HepG2 (cell line): ENCODE data around the gene TCFL5. TPM values are rescaled to one million over a fixed set of nuclear protein-coding genes. Genes with fewer than 3 reads are reported as not detected.

Experiments
- AGO2 ChIP-seq: fragments of 200-400 bp; formaldehyde crosslinking; optimal IDR thresholded peaks from 2 replicates; pipeline ENCODE3; 2017; ENCODE audit warnings: mild to moderate bottlenecking, low read depth, low read length, moderate library complexity
- CC2D1A ChIP-seq: sonication (generic); formaldehyde crosslinking; IDR thresholded peaks from 2 replicates; pipeline ENCODE4 v1.8.1; 2023; ENCODE audit warnings: mild to moderate bottlenecking, missing genetic modification reagents
- CEBPB ChIP-seq: IDR thresholded peaks from 2 replicates; pipeline ENCODE4 v1.6.1; 2011; ENCODE audit warnings: low read depth, low read length, improper control_type of control experiment, borderline replicate concordance
- HNF4G ChIP-seq, 2 experiments: sonication (generic) in 1 of 2; formaldehyde crosslinking in 1 of 2; IDR thresholded peaks; 2 replicates each; pipeline versions ENCODE4 v1.4.0 to v1.6.1; 2011 to 2020; ENCODE audit warnings: borderline replicate concordance in 2 of 2, low read depth in 2 of 2, mild to moderate bottlenecking in 2 of 2, low read length in 1 of 2, missing genetic modification reagents in 1 of 2, moderate library complexity in 1 of 2
- HNRNPK ChIP-seq: fragments of 200-400 bp; formaldehyde crosslinking; IDR thresholded peaks from 2 replicates; pipeline ENCODE4 v1.6.1; 2018; ENCODE audit warnings: low read length, low read depth, moderate library complexity, mild to moderate bottlenecking; ENCODE audit not compliant: poor library complexity, severe bottlenecking
- NFE2L1 ChIP-seq: sonication (generic); formaldehyde crosslinking; IDR thresholded peaks from 2 replicates; pipeline ENCODE4 v1.4.0; 2020; ENCODE audit warnings: missing genetic modification reagents, mild to moderate bottlenecking, borderline replicate concordance
- PRMT3 ChIP-seq: sonication (generic); formaldehyde crosslinking; IDR thresholded peaks from 2 replicates; pipeline ENCODE4 v1.8.1; 2022; ENCODE audit warnings: low read depth, mild to moderate bottlenecking, moderate library complexity, missing genetic modification reagents, borderline replicate concordance
- RBFOX2 ChIP-seq: fragments of 200-400 bp; formaldehyde crosslinking; IDR thresholded peaks from 2 replicates; pipeline ENCODE4 v1.6.1; 2017; ENCODE audit warnings: low read depth, mild to moderate bottlenecking, low read length
- SRY ChIP-seq: sonication (generic); formaldehyde crosslinking; IDR thresholded peaks from 2 replicates; pipeline ENCODE4 v1.8.0; 2022; ENCODE audit warnings: mild to moderate bottlenecking, missing genetic modification reagents
- ZMAT3 ChIP-seq: sonication (generic); formaldehyde crosslinking; conservative IDR thresholded peaks from 2 replicates; pipeline ENCODE4 v1.7.0; 2021; ENCODE audit warnings: missing genetic modification reagents
- ZNF160 ChIP-seq: sonication (generic); formaldehyde crosslinking; IDR thresholded peaks from 2 replicates; pipeline ENCODE4 v1.8.0; 2022; ENCODE audit warnings: mild to moderate bottlenecking, inconsistent platforms, missing genetic modification reagents
- ZNF207 ChIP-seq: fragments of 450-650 bp; IDR thresholded peaks from 2 replicates; pipeline ENCODE4 v1.6.1; 2016; ENCODE audit warnings: antibody characterized with exemption, borderline replicate concordance
- ZNF460 ChIP-seq: sonication (generic); formaldehyde crosslinking; IDR thresholded peaks from 2 replicates; pipeline ENCODE4 v1.5.1; 2020; ENCODE audit warnings: missing genetic modification reagents, mild to moderate bottlenecking, borderline replicate concordance
- polyA plus RNA-seq, 8 experiments: library from polyadenylated mRNA; depleted of rRNA in 3 of 8; stranded (reverse) in 7 of 8; unstranded in 1 of 8; fragments of >200 nt; fragmentation: Illumina TruSeq in 4 of 8; extraction: Trizol in 4 of 8; gene quantifications; 2 replicates each; pipeline versions ENCODE4 v1.2.1 to v1.2.3, GENCODE V29; 2011 to 2016; ENCODE audit warnings: low read depth in 4 of 8, missing spikeins in 1 of 8, mixed read lengths in 1 of 8; ENCODE audit not compliant: insufficient read depth in 1 of 8
- total RNA-seq, 5 experiments: library from RNA; depleted of rRNA; stranded (reverse); fragments of >200 nt; fragmentation: Illumina TruSeq; extraction: Trizol; gene quantifications; 2 replicates each; pipeline ENCODE4 v1.2.3, GENCODE V29; 2016; ENCODE audit warnings: low read depth in 1 of 5
- TF ChIP-seq, protein P1 (sequence below): sonication (generic); formaldehyde crosslinking; IDR thresholded peaks from 2 replicates; pipeline ENCODE4 v1.5.1; 2020; ENCODE audit warnings: missing genetic modification reagents, mild to moderate bottlenecking, borderline replicate concordance
- TF ChIP-seq, protein P2 (sequence below): sonication (generic); formaldehyde crosslinking; IDR thresholded peaks from 2 replicates; pipeline ENCODE4 v1.4.0; 2020; ENCODE audit warnings: missing genetic modification reagents
- TF ChIP-seq, protein P3 (sequence below): sonication (generic); formaldehyde crosslinking; IDR thresholded peaks from 2 replicates; pipeline ENCODE4 v1.8.0; 2022; ENCODE audit warnings: mild to moderate bottlenecking, missing genetic modification reagents, borderline replicate concordance
- TF ChIP-seq, protein P4 (sequence below): sonication (generic); formaldehyde crosslinking; IDR thresholded peaks from 2 replicates; pipeline ENCODE4 v1.5.1; 2020; ENCODE audit warnings: mild to moderate bottlenecking, missing genetic modification reagents, moderate library complexity

TCFL5 gene
- total and polyA plus RNA-seq, 2 of the 13 experiments (the other 11 are each of a cell fraction or from before 2014, with no cell fraction given) = 14.8 to 20.0 TPM

DNA sequence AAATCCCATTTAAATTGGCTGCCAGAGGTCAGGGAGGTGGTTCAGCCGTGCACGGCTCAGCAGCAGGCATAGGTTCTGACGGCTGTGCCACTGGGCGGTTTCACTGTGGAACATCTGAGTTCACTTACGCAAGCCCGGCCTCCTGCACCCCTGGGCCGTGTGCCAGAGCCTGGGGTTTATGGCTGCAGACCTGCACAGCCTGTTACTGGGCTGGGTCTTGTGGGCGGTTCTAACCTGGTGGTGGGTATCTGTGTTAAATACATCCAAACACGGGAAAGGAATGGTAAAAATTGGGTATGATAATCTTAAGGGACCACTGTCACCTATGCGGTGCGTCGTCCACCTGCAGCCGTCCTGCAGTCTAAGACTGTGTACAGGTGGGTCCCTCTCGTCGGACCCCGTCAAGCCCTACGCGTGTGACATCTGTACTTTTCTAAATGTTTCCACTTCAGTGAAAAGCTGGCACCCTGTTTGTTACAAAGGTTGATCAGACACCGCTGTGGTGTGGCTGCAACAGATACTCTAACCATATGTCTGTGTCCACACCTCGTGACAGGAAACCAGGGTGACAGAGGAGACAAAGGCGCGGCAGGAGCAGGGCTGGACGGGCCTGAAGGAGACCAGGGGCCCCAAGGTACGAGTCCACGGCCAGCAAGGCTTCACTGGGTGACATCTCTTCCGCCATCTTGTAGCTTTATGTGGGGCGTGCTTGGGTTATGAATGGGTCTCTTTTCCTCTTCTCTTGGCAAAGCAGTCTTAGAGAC is 23.3 kb downstream of the TCFL5 start (continued):
- TF ChIP-seq, protein P1, sequence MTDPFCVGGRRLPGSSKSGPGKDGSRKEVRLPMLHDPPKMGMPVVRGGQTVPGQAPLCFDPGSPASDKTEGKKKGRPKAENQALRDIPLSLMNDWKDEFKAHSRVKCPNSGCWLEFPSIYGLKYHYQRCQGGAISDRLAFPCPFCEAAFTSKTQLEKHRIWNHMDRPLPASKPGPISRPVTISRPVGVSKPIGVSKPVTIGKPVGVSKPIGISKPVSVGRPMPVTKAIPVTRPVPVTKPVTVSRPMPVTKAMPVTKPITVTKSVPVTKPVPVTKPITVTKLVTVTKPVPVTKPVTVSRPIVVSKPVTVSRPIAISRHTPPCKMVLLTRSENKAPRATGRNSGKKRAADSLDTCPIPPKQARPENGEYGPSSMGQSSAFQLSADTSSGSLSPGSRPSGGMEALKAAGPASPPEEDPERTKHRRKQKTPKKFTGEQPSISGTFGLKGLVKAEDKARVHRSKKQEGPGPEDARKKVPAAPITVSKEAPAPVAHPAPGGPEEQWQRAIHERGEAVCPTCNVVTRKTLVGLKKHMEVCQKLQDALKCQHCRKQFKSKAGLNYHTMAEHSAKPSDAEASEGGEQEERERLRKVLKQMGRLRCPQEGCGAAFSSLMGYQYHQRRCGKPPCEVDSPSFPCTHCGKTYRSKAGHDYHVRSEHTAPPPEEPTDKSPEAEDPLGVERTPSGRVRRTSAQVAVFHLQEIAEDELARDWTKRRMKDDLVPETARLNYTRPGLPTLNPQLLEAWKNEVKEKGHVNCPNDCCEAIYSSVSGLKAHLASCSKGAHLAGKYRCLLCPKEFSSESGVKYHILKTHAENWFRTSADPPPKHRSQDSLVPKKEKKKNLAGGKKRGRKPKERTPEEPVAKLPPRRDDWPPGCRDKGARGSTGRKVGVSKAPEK (CRISPR knock-in tag) = no peak
- TF ChIP-seq NFE2L1 (CRISPR knock-in tag) (no peak), CEBPB (peak; percentile 91), ZNF460 (CRISPR knock-in tag) (no peak), CC2D1A (CRISPR knock-in tag) (no peak), AGO2 (peak; percentile 48), HNF4G (IDR thresholded peaks at IDR 0.05; ENCODE audit: borderline replicate concordance, low read depth, low read length) (peak; percentile 31; the same call in 1 of the 2 replicates), HNF4G (CRISPR knock-in tag; IDR thresholded peaks at IDR 0.05; ENCODE audit: borderline replicate concordance, low read depth) (no peak), HNRNPK (no peak), ZMAT3 (CRISPR knock-in tag) (no peak), SRY (CRISPR knock-in tag) (0 out of 2 replicates have a peak, but pooled peaks have one; percentile 14), ZNF207 (no peak), PRMT3 (CRISPR knock-in tag) (no peak), RBFOX2 (peak; percentile 52; the same call in 1 of the 2 replicates), ZNF160 (no peak)
- TF ChIP-seq, protein P2, sequence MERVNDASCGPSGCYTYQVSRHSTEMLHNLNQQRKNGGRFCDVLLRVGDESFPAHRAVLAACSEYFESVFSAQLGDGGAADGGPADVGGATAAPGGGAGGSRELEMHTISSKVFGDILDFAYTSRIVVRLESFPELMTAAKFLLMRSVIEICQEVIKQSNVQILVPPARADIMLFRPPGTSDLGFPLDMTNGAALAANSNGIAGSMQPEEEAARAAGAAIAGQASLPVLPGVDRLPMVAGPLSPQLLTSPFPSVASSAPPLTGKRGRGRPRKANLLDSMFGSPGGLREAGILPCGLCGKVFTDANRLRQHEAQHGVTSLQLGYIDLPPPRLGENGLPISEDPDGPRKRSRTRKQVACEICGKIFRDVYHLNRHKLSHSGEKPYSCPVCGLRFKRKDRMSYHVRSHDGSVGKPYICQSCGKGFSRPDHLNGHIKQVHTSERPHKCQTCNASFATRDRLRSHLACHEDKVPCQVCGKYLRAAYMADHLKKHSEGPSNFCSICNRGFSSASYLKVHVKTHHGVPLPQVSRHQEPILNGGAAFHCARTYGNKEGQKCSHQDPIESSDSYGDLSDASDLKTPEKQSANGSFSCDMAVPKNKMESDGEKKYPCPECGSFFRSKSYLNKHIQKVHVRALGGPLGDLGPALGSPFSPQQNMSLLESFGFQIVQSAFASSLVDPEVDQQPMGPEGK = 0 out of 2 replicates have a peak, but pooled peaks have one; percentile 15
- TF ChIP-seq, protein P3, sequence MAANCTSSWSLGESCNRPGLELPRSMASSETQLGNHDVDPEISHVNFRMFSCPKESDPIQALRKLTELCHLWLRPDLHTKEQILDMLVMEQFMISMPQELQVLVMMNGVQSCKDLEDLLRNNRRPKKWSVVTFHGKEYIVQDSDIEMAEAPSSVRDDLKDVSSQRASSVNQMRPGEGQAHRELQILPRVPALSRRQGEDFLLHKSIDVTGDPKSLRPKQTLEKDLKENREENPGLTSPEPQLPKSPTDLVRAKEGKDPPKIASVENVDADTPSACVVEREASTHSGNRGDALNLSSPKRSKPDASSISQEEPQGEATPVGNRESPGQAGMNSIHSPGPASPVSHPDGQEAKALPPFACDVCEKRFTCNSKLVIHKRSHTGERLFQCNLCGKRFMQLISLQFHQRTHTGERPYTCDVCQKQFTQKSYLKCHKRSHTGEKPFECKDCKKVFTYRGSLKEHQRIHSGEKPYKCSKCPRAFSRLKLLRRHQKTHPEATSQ (CRISPR knock-in tag) = peak; percentile 37; the same call in 1 of the 2 replicates
- TF ChIP-seq, protein P4, sequence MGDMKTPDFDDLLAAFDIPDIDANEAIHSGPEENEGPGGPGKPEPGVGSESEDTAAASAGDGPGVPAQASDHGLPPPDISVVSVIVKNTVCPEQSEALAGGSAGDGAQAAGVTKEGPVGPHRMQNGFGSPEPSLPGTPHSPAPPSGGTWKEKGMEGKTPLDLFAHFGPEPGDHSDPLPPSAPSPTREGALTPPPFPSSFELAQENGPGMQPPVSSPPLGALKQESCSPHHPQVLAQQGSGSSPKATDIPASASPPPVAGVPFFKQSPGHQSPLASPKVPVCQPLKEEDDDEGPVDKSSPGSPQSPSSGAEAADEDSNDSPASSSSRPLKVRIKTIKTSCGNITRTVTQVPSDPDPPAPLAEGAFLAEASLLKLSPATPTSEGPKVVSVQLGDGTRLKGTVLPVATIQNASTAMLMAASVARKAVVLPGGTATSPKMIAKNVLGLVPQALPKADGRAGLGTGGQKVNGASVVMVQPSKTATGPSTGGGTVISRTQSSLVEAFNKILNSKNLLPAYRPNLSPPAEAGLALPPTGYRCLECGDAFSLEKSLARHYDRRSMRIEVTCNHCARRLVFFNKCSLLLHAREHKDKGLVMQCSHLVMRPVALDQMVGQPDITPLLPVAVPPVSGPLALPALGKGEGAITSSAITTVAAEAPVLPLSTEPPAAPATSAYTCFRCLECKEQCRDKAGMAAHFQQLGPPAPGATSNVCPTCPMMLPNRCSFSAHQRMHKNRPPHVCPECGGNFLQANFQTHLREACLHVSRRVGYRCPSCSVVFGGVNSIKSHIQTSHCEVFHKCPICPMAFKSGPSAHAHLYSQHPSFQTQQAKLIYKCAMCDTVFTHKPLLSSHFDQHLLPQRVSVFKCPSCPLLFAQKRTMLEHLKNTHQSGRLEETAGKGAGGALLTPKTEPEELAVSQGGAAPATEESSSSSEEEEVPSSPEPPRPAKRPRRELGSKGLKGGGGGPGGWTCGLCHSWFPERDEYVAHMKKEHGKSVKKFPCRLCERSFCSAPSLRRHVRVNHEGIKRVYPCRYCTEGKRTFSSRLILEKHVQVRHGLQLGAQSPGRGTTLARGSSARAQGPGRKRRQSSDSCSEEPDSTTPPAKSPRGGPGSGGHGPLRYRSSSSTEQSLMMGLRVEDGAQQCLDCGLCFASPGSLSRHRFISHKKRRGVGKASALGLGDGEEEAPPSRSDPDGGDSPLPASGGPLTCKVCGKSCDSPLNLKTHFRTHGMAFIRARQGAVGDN (CRISPR knock-in tag) = peak; percentile 37
